Measurements from ENCODE around the gene RIC8A. TPM values are rescaled to one million over a fixed set of nuclear protein-coding genes. Genes with fewer than 3 reads are reported as not detected.

The RIC8A gene
- polyA plus RNA-seq, 1 of the 3 experiments (the other 2 are of a cell fraction), result 115 TPM

DNA sequence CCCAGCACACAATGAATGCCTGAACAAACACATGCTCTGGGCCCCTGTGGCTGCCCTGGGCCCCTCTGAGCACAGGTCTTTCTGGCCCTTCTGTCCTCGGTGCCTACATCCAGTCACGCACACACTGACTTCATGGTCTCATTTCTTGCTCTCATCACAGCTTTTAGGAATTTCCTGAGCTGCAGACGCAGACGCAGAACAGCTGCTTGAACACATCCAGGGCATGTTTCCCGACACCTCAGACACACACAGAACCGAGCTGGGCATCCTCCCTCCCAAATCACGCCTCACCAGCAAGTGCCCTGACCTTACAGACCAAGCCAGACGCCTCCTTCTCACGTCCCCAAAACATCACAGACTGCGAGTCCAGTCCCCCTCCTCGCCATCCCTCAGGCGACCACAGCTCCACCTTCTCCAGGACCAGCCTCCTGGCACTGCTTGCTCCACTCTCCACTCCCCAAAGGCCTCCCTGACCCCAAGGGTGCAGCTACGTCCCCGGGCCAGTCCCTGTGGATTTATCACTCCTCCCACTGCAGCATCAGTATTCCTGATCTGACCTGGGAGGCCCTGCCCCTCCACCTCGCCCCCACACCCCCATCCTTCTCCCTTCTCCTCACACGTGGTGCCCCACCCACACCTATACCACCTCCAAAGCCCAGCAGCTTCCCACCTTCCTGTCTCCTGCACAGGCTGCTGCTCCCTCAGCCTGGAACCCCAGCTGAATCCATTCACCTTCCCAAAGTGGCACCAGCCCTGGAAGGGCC is 15.7 kb downstream of the RIC8A start:
- no peak overlapping the region for H3K9ac ChIP-seq
- H2AFZ ChIP-seq (ENCODE audit: low read depth), result no peak overlapping the region
- H3K27me3 ChIP-seq (ENCODE audit: insufficient read depth), result no peaks in the 10 kb centered on the region
- ChIA-PET POLR2A (no interaction called here), CTCF (no interaction called here)
- no peak overlapping the region for H3K4me2 ChIP-seq
- DNase-seq, result no peak
- no peaks in the 10 kb centered on the region; the same call in 1 of the 2 replicates for H4K20me1 ChIP-seq (ENCODE audit: insufficient read depth)
- TF ChIP-seq NRF1 (IDR thresholded peaks at IDR 0.05; ENCODE audit: low read depth, low read length) (no peak), FOSL2 (IDR thresholded peaks at IDR 0.05; ENCODE audit: borderline replicate concordance, low read depth) (no peak), TCF12 (IDR thresholded peaks at IDR 0.05) (no peak), FOXM1 (IDR thresholded peaks at IDR 0.05; ENCODE audit: low read depth) (no peak), MEF2A (IDR thresholded peaks at IDR 0.05; ENCODE audit: borderline replicate concordance, low read depth) (no peak), RFX5 (IDR thresholded peaks at IDR 0.05; ENCODE audit: low read length) (no peak), YY1 (IDR thresholded peaks at IDR 0.05; ENCODE audit: low read depth) (no peak), EP300 (IDR thresholded peaks at IDR 0.05; ENCODE audit: borderline replicate concordance in 1 of 2, low read depth in 1 of 2, low read length in 1 of 2) (no peak), SMC3 (IDR thresholded peaks at IDR 0.05; ENCODE audit: low read depth, low read length) (no peak), ELF1 (IDR thresholded peaks at IDR 0.05) (no peak), SIN3A (IDR thresholded peaks at IDR 0.05; ENCODE audit: borderline replicate concordance, low read depth, low read length) (no peak), MXI1 (IDR thresholded peaks at IDR 0.05; ENCODE audit: low read depth, low read length) (no peak), TAF1 (IDR thresholded peaks at IDR 0.05; ENCODE audit: borderline replicate concordance, low read depth, low read length) (no peak), EZH2phosphoT487 (IDR thresholded peaks at IDR 0.05; ENCODE audit: borderline replicate concordance, low read depth) (no peak), CHD2 (IDR thresholded peaks at IDR 0.05; ENCODE audit: low read length, partially characterized antibody) (no peak), POLR2AphosphoS5 (IDR thresholded peaks at IDR 0.05; ENCODE audit: low read depth, low read length) (no peak)
- TF ChIP-seq, protein P1, sequence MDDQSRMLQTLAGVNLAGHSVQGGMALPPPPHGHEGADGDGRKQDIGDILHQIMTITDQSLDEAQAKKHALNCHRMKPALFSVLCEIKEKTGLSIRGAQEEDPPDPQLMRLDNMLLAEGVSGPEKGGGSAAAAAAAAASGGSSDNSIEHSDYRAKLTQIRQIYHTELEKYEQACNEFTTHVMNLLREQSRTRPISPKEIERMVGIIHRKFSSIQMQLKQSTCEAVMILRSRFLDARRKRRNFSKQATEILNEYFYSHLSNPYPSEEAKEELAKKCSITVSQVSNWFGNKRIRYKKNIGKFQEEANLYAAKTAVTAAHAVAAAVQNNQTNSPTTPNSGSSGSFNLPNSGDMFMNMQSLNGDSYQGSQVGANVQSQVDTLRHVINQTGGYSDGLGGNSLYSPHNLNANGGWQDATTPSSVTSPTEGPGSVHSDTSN (IDR thresholded peaks at IDR 0.05), result no peak
- TF ChIP-seq, protein P2, sequence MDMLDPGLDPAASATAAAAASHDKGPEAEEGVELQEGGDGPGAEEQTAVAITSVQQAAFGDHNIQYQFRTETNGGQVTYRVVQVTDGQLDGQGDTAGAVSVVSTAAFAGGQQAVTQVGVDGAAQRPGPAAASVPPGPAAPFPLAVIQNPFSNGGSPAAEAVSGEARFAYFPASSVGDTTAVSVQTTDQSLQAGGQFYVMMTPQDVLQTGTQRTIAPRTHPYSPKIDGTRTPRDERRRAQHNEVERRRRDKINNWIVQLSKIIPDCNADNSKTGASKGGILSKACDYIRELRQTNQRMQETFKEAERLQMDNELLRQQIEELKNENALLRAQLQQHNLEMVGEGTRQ (IDR thresholded peaks at IDR 0.05; ENCODE audit: borderline replicate concordance, low read depth, low read length), result no peak
- TF ChIP-seq, protein P3, sequence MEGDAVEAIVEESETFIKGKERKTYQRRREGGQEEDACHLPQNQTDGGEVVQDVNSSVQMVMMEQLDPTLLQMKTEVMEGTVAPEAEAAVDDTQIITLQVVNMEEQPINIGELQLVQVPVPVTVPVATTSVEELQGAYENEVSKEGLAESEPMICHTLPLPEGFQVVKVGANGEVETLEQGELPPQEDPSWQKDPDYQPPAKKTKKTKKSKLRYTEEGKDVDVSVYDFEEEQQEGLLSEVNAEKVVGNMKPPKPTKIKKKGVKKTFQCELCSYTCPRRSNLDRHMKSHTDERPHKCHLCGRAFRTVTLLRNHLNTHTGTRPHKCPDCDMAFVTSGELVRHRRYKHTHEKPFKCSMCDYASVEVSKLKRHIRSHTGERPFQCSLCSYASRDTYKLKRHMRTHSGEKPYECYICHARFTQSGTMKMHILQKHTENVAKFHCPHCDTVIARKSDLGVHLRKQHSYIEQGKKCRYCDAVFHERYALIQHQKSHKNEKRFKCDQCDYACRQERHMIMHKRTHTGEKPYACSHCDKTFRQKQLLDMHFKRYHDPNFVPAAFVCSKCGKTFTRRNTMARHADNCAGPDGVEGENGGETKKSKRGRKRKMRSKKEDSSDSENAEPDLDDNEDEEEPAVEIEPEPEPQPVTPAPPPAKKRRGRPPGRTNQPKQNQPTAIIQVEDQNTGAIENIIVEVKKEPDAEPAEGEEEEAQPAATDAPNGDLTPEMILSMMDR (IDR thresholded peaks at IDR 0.05), result no peak
- H3K9me2 ChIP-seq, result no peaks in the 10 kb centered on the region
- H3K79me2 ChIP-seq (ENCODE audit: insufficient read depth), result peaks cover 13% of the 10 kb centered on the region
- H3K9me3 ChIP-seq, result no peaks in the 10 kb centered on the region
- H3K27ac ChIP-seq (ENCODE audit: low read depth in 2 of 2, low read length in 1 of 2), result no peak overlapping the region
- 84% methylated on average over 16 of the region's 16 CpGs for WGBS (ENCODE audit: low lambda C conversion rate)
- no peak overlapping the region for H3K4me3 ChIP-seq (ENCODE audit: low read depth in 2 of 2, low read length in 1 of 2)
- no peaks in the 10 kb centered on the region for H3F3A ChIP-seq (replicated peaks; ENCODE audit: insufficient read depth)
- no peaks in the 10 kb centered on the region for H3K4me1 ChIP-seq (ENCODE audit: control insufficient read depth in 1 of 2, insufficient read depth in 2 of 2, low read depth in 1 of 2, low read length in 1 of 2)
- peaks cover 0 to 8% of the 10 kb centered on the region in 2 experiments for H3K36me3 ChIP-seq (replicated peaks in 1 of 2; ENCODE audit: control insufficient read depth in 1 of 2, insufficient read depth in 2 of 2, low read length in 1 of 2)
